HepG2 (cell line): ENCODE measurements around the gene TMEM187.

Experiments used
- EZH2 ChIP-seq: conservative IDR thresholded peaks from 2 replicates; pipeline ENCODE4 v1.6.1; 2012; ENCODE audit warnings: mild to moderate bottlenecking, low read depth, low read length, moderate library complexity
- HDAC6 ChIP-seq: fragments of 200-600 bp; sonication (generic); IDR thresholded peaks from 2 replicates; pipeline ENCODE4 v1.7.0; 2017; ENCODE audit warnings: mild to moderate bottlenecking, antibody characterized with exemption, low read length, low read depth
- IKZF1 ChIP-seq: fragments of 450-650 bp; IDR thresholded peaks from 2 replicates; pipeline ENCODE4 v1.7.1; 2016
- NR2F1 ChIP-seq, 2 experiments: fragments of 450-650 bp in 1 of 2; formaldehyde crosslinking in 1 of 2; IDR thresholded peaks; 2 replicates each; pipeline versions ENCODE4 v1.5.0 to v1.6.1; 2016 to 2020; ENCODE audit warnings: mild to moderate bottlenecking in 1 of 2, missing compliant biosample characterization in 1 of 2, missing genetic modification reagents in 1 of 2, moderate library complexity in 1 of 2
- POLR2A ChIP-seq, 2 experiments: IDR thresholded peaks; 2 replicates each; pipeline ENCODE4 v1.6.1; 2011; ENCODE audit warnings: low read depth in 2 of 2, low read length in 2 of 2, mild to moderate bottlenecking in 1 of 2, moderate library complexity in 1 of 2; ENCODE audit not compliant: insufficient read depth in 1 of 2
- TCF7 ChIP-seq: sonication (generic); IDR thresholded peaks from 2 replicates; pipeline ENCODE4 v1.6.1; 2016; ENCODE audit warnings: antibody characterized with exemption, low read depth
- TOE1 ChIP-seq: sonication (generic); formaldehyde crosslinking; IDR thresholded peaks from 2 replicates; pipeline ENCODE4 v1.4.0; 2020; ENCODE audit warnings: mild to moderate bottlenecking, missing genetic modification reagents
- ZBTB7B ChIP-seq: sonication (generic); formaldehyde crosslinking; IDR thresholded peaks from 2 replicates; pipeline ENCODE4 v1.4.0; 2020; ENCODE audit warnings: missing genetic modification reagents
- ZNF10 ChIP-seq: sonication (generic); formaldehyde crosslinking; IDR thresholded peaks from 2 replicates; pipeline ENCODE4 v1.4.0; 2020; ENCODE audit warnings: mild to moderate bottlenecking, low read depth, missing genetic modification reagents, borderline replicate concordance
- ZNF431 ChIP-seq: sonication (generic); formaldehyde crosslinking; IDR thresholded peaks from 2 replicates; pipeline ENCODE4 v1.9.0; 2022; ENCODE audit warnings: missing genetic modification reagents, low read depth, mild to moderate bottlenecking, borderline replicate concordance
- ZNF468 ChIP-seq: sonication (generic); formaldehyde crosslinking; IDR thresholded peaks from 2 replicates; pipeline ENCODE4 v1.8.0; 2022; ENCODE audit warnings: mild to moderate bottlenecking, moderate library complexity, missing genetic modification reagents
- TF ChIP-seq, protein P1 (sequence below): IDR thresholded peaks from 2 replicates; pipeline ENCODE4 v1.6.1; 2016

DNA sequence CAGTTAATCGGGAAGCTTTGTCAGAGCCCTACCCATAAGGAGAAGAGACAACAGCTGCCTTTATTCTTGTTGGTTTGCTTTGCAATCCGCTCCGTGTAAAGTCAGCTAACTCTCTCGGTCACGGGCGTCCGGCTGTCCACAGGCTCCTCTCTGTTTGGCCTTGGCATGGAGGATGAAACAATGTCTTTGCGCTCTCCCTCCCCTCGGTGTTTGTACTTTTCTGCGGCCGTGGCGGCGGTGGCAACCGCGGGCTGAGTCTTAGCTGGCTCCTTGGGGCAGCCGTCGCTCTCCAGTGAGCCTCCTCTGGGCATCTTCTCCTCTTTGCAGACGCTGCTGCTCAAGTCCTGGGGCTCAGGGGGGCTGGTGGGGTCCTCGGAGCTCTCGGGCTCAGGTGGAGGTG, 57.7 kb downstream of the TMEM187 start:
- TF ChIP-seq IKZF1 (no peak), HDAC6 (no peak), ZNF10 (CRISPR knock-in tag) (no peak), NR2F1 (CRISPR knock-in tag; IDR thresholded peaks at IDR 0.05) (no peak), POLR2A (IDR thresholded peaks at IDR 0.05; ENCODE audit: insufficient read depth in 1 of 2, low read depth in 2 of 2, low read length in 2 of 2) (no peak), ZBTB7B (CRISPR knock-in tag) (no peak), ZNF431 (CRISPR knock-in tag) (no peak), ZNF468 (CRISPR knock-in tag) (no peak), EZH2 (no peak), TCF7 (no peak), TOE1 (CRISPR knock-in tag) (no peak)
- TF ChIP-seq, protein P1, sequence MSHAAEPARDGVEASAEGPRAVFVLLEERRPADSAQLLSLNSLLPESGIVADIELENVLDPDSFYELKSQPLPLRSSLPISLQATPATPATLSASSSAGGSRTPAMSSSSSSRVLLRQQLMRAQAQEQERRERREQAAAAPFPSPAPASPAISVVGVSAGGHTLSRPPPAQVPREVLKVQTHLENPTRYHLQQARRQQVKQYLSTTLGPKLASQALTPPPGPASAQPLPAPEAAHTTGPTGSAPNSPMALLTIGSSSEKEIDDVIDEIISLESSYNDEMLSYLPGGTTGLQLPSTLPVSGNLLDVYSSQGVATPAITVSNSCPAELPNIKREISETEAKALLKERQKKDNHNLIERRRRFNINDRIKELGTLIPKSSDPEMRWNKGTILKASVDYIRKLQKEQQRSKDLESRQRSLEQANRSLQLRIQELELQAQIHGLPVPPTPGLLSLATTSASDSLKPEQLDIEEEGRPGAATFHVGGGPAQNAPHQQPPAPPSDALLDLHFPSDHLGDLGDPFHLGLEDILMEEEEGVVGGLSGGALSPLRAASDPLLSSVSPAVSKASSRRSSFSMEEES (CRISPR knock-in tag): no peak
